HG03575 (cell line): ENCODE measurements around the gene MUC5B.

ENCODE experiments used
- ATAC-seq: cut with Tn5 transposase; IDR thresholded peaks from one replicate; pipeline ENCODE4 v1.9.1; 2021; ENCODE audit not compliant: unreplicated experiment, insufficient number of reproducible peaks, low FRiP score; ENCODE audit errors: extremely low read depth

MUC5B gene

GRCh38 chr11:1229471-1230120 lies 6.7 kb downstream of the MUC5B start:
- no peak for ATAC-seq

DNA sequence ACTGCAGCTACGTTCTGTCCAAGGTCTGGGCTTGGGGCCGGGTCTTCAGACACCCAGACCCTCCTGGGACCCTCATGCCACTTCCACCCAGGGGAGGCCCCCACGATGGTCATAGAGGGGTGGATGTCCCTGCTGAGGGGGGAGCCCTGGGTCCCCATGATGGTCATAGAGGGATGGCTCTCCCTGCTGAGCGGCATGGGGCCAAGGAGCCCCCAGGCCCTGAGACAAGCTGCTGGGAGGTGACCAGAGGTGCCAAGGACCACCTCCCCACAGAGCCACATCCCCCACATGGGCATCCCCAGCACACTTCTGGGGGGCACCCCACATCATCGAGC lies 7.2 kb downstream of the MUC5B start:
- no peak for ATAC-seq

DNA sequence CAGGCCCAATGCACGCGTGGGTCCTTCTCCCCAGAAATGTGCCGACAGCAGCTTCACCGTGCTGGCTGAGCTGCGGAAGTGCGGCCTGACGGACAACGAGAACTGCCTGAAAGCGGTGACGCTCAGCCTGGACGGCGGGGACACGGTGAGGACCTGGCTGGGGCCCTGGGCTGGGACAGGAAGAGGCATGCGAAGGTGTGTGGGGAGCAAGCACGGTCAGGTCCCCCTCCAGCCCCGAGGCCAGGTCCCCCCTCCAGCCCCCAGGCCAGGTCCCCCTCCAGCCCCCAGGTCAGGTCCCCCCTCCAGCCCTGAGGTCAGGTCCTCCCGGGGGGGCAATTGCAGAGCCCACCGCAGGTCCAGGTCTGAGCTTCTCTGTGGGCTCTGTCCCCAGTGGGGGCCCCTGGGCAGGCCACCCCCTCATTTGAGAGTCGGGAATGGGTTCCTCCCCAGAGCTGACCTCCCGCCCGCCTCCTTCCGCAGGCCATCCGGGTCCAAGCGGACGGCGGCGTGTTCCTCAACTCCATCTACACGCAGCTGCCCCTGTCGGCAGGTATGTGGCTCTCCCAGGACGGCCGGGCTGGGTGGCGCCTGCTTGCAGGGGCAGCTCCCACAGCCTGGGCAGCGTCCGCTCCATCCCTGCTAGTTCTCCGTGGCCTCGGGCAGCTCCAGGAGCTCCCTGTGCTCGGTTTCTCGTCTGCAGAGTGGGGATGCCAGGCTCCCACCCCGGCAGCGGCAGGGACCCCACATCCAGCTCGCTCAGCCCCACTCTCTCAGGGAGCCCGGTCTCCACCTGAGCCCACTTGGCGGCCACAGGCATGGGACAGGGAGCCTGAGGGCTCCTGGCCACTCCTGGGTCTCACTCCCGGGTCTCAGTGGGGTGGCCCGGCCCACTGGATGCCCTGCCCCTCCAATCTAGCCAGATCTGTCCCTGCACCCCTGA lies 7.9 kb downstream of the MUC5B start:
- no peak for ATAC-seq

DNA sequence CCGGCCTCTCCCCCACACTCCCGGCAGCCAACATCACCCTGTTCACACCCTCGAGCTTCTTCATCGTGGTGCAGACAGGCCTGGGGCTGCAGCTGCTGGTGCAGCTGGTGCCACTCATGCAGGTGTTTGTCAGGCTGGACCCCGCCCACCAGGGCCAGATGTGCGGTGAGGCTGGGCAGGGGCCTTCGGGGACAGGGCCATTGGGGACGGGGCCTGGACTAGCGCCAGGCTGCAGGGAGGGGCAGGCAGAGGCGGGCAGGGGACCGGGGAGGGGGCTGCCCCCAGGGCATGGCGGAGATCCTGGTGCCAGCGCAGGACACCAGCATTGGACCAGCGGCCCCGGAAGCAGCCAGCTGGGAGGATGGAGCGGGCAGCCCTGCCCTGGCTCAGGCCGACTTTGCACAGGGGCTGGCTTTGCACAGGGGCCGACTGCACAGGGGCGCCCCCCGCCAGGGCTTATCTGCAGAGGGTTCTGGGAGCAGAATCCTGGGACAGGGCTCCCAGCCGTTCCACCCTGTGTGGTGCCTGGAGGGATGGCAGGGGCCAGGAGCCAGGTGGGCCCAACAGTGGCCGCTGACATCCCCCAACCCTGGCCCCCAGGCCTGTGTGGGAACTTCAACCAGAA lies 8.6 kb downstream of the MUC5B start:
- ATAC-seq = no peak

DNA sequence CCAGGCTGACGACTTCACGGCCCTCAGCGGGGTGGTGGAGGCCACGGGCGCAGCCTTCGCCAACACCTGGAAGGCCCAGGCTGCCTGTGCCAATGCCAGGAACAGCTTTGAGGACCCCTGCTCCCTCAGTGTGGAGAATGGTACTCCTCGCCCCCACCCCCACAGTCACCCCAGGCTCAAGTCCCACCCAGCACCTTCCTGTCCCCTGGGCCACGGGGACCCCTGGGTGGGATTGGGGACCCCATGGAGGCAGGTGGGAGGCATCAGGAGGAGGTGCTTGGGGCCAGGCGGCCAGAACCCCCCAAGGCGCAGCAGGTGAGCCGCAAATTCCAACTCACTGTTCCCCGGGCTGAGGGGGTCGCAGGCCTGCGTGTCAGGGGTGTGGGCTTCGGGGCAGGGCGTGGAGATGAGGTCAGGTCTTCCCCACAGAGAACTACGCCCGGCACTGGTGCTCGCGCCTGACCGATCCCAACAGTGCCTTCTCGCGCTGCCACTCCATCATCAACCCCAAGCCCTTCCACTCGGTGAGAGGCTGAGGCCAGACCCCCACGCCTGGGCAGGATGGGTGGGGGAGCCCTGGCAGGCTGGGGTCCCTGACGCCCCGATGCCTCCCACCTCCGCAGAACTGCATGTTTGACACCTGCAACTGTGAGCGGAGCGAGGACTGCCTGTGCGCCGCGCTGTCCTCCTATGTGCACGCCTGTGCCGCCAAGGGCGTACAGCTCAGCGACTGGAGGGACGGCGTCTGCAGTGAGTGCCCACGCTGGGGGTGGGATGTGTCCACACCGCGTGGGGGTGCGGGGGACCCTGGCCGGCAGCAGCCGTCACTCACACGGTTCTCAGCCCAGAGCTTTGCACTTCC lies 9.4 kb downstream of the MUC5B start:
- ATAC-seq = no peak

DNA sequence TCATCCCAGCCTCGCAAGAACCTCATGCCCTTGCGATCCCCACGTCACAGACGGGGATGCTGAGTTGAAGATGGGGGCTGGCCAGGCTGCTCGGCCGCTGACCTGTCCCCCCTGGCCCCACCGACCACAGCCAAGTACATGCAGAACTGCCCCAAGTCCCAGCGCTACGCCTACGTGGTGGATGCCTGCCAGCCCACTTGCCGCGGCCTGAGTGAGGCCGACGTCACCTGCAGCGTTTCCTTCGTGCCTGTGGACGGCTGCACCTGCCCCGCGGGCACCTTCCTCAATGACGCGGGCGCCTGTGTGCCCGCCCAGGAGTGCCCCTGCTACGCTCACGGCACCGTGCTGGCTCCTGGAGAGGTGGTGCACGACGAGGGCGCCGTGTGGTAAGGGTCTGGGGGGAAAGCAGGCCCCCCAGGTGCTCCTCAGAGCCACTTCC lies 10.0 kb downstream of the MUC5B start:
- ATAC-seq = no peak

- ATAC-seq = no peak
These were observed 10.6 kb downstream of the MUC5B start for GRCh38 chr11:1233351-1234053.

GRCh38 chr11:1234054-1234720 lies 11.3 kb downstream of the MUC5B start:
- ATAC-seq = no peak

DNA sequence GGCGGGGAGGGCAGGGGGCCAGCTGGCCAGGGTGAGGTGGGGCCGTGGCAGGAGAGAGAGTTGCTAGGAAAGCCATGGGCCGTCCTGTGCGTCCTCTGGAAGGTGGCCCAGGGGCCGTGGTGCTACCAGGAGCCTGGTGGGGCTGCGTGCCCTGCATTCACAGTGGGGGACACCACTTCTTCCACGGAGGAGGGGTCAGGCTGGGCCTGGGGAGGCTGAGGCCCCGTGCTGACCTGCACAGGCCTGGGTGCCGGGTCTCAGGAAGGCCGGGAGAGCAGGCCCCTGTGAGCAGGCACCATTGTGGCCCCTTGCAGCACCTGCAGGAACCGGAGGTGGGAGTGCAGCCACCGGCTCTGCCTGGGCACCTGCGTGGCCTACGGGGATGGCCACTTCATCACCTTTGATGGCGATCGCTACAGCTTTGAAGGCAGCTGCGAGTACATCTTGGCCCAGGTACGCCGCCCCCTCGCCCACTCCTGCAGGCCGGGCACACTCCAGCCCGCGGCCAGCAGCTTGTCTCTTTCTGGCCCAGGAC lies 12.0 kb downstream of the MUC5B start:
- no peak for ATAC-seq

GRCh38 chr11:1235306-1235900 lies 12.5 kb downstream of the MUC5B start:
- ATAC-seq = no peak

GRCh38 chr11:1235901-1236315 lies 13.0 kb downstream of the MUC5B start:
- ATAC-seq = no peak

DNA sequence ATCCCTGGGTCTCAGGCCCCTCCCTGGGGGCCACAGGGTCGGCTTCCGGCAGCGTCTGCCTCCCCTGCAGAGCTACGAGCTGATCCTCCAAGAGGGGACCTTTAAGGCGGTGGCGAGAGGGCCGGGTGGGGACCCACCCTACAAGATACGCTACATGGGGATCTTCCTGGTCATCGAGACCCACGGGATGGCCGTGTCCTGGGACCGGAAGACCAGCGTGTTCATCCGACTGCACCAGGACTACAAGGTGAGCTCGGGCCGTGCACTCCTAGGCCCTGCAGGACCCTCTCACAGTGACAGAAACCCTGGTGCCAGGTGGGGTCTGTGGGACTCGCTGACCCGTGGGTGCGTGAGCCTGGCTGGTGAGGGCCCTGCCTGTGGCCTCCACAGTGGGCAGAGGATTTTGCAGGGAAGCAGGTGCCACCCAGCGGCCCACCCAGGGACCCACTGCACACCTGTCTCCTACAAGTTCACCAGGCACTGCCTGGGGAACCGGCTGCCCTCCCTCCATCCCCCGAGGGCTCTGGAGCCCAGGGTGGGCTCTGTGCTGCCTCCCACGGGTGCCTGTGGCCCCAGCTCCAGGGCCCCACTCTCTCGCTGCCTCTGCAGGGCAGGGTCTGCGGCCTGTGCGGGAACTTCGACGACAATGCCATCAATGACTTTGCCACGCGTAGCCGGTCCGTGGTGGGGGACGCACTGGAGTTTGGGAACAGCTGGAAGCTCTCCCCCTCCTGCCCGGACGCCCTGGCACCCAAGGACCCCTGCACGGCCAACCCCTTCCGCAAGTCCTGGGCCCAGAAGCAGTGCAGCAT lies 13.7 kb downstream of the MUC5B start:
- no peak for ATAC-seq

- ATAC-seq = no peak
These were observed 14.3 kb downstream of the MUC5B start for GRCh38 chr11:1237128-1237580.

GRCh38 chr11:1237851-1238250 lies 15.0 kb downstream of the MUC5B start:
- no peak for ATAC-seq

DNA sequence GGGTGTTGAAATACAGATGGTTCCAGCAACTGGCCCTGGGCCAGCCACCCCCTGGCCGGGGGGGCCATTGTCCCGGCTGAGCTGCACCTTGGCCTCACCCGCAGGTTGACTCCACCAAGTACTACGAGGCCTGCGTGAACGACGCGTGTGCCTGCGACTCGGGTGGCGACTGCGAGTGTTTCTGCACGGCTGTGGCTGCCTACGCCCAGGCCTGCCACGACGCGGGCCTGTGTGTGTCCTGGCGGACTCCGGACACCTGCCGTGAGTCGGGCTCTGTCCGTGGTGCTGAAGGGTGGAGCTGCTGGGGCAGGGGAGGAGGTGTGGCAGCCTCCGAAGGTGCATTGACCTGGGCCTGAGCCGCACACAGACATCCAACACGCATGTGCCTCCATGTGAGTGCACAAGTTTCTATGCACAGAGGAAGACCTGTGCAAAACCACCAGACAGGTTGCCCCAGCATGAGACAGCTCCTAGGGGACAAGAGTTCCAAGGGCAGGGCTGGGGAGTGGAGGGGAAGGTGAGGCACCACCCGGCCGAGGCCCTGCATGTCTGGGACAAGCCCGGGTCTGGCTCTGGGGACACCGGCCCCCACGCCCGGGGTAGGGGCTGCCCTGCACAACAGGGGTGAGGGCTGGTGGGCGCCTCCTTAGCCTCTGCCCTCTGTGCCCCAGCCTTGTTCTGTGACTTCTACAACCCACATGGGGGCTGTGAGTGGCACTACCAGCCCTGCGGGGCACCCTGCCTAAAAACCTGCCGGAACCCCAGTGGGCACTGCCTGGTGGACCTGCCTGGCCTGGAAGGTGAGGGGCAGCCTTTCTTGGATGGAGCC lies 16.1 kb downstream of the MUC5B start:
- ATAC-seq = no peak
